Mesenchymal stem cell (in vitro differentiated cells and primary cell): ENCODE results near the gene RAD51B.

Experiments used
- DNase-seq: peaks from one replicate; pipeline ENCODE4 v3.0.0-alpha.2; 2013
- H2AFZ ChIP-seq: one replicate; pipeline ENCODE4 v1.6.1; 2013; ENCODE audit warnings: low read depth, mild to moderate bottlenecking, control low read depth, inconsistent platforms, low read length, moderate library complexity
- H2AK5ac ChIP-seq: 2 replicates; pipeline ENCODE4 v1.6.1; 2013; ENCODE audit warnings: low read length, moderate library complexity, mild to moderate bottlenecking, inconsistent platforms; ENCODE audit not compliant: severe bottlenecking
- H2BK120ac ChIP-seq: one replicate; pipeline ENCODE4 v1.6.1; 2013; ENCODE audit warnings: low read depth, mild to moderate bottlenecking, inconsistent platforms, low read length, moderate library complexity
- H2BK12ac ChIP-seq, 2 experiments: one replicate each; pipeline ENCODE4 v1.6.1; 2013; ENCODE audit warnings: inconsistent platforms in 2 of 2, low read length in 2 of 2, mild to moderate bottlenecking in 2 of 2, moderate library complexity in 2 of 2, control low read depth in 1 of 2
- H2BK15ac ChIP-seq: one replicate; pipeline ENCODE4 v1.6.1; 2013; ENCODE audit warnings: mild to moderate bottlenecking, low read depth, inconsistent platforms; ENCODE audit not compliant: poor library complexity, severe bottlenecking
- H2BK5ac ChIP-seq: 2 replicates; pipeline ENCODE4 v1.6.1; 2013; ENCODE audit warnings: low read depth, mild to moderate bottlenecking, low read length, control low read depth, inconsistent platforms; ENCODE audit not compliant: poor library complexity, severe bottlenecking
- H3K14ac ChIP-seq, 2 experiments: one replicate each; pipeline ENCODE4 v1.6.1; 2013; ENCODE audit warnings: inconsistent platforms in 2 of 2, low read length in 2 of 2, control low read depth in 1 of 2, mild to moderate bottlenecking in 1 of 2, moderate library complexity in 1 of 2
- H3K18ac ChIP-seq, 2 experiments: one replicate each; pipeline ENCODE4 v1.6.1; 2013; ENCODE audit warnings: inconsistent platforms in 2 of 2, low read length in 2 of 2, control low read depth in 1 of 2, low read depth in 1 of 2, mild to moderate bottlenecking in 1 of 2
- H3K23ac ChIP-seq, 2 experiments: one replicate each; pipeline ENCODE4 v1.6.1; 2013; ENCODE audit warnings: inconsistent platforms in 2 of 2, low read length in 2 of 2, mild to moderate bottlenecking in 2 of 2, moderate library complexity in 2 of 2, control low read depth in 1 of 2
- H3K27ac ChIP-seq: 2 replicates; pipeline ENCODE4 v1.5.1; 2013; ENCODE audit warnings: mild to moderate bottlenecking, moderate library complexity, low read length, control low read depth, inconsistent platforms; ENCODE audit not compliant: poor library complexity, severe bottlenecking
- H3K27me3 ChIP-seq, 2 experiments: 2 replicates each; pipeline versions ENCODE4 v1.6.1 to v1.7.0; 2013; ENCODE audit warnings: low read length in 2 of 2, mild to moderate bottlenecking in 2 of 2, moderate library complexity in 2 of 2, control low read depth in 1 of 2, inconsistent platforms in 1 of 2; ENCODE audit not compliant: control insufficient read depth in 1 of 2, insufficient read depth in 1 of 2
- H3K36me3 ChIP-seq, 2 experiments: 2 replicates each; pipeline versions ENCODE4 v1.6.1 to v1.7.0; 2013; ENCODE audit warnings: low read length in 2 of 2, control low read depth in 1 of 2, inconsistent platforms in 1 of 2, low read depth in 1 of 2, mild to moderate bottlenecking in 1 of 2; ENCODE audit not compliant: insufficient read depth in 2 of 2, control insufficient read depth in 1 of 2
- H3K4ac ChIP-seq, 2 experiments: one replicate each; pipeline ENCODE4 v1.6.1; 2013; ENCODE audit warnings: inconsistent platforms in 2 of 2, low read length in 2 of 2, mild to moderate bottlenecking in 2 of 2, moderate library complexity in 2 of 2, control low read depth in 1 of 2, low read depth in 1 of 2
- H3K4me1 ChIP-seq: 2 replicates; pipeline ENCODE4 v1.6.1; 2013; ENCODE audit warnings: low read depth, low read length, control low read depth; ENCODE audit not compliant: control insufficient read depth, insufficient read depth
- H3K4me2 ChIP-seq: 2 replicates; pipeline ENCODE4 v1.6.1; 2013; ENCODE audit warnings: low read length, mild to moderate bottlenecking, inconsistent platforms; ENCODE audit not compliant: poor library complexity, severe bottlenecking
- H3K4me3 ChIP-seq, 2 experiments: 2 replicates each; pipeline versions ENCODE4 v1.5.1 to v1.7.0; 2013; ENCODE audit warnings: low read length in 2 of 2, mild to moderate bottlenecking in 2 of 2, control low read depth in 1 of 2, low read depth in 1 of 2; ENCODE audit not compliant: insufficient read depth in 1 of 2
- H3K79me1 ChIP-seq: replicated peaks from 2 replicates; pipeline ENCODE4 v1.6.1; 2013; ENCODE audit warnings: mild to moderate bottlenecking, control low read depth, low read length, inconsistent platforms; ENCODE audit not compliant: poor library complexity, severe bottlenecking
- H3K9ac ChIP-seq: 2 replicates; pipeline ENCODE4 v1.7.0; 2013; ENCODE audit warnings: mild to moderate bottlenecking, low read length, moderate library complexity
- H3K9me3 ChIP-seq: 2 replicates; pipeline ENCODE4 v1.7.0; 2013; ENCODE audit warnings: mild to moderate bottlenecking, low read length; ENCODE audit not compliant: control insufficient read depth
- H4K8ac ChIP-seq: one replicate; pipeline ENCODE4 v1.6.1; 2013; ENCODE audit warnings: inconsistent platforms, mild to moderate bottlenecking, low read length, moderate library complexity
- H4K91ac ChIP-seq: one replicate; pipeline ENCODE4 v1.6.1; 2013; ENCODE audit warnings: mild to moderate bottlenecking, low read length, inconsistent platforms
- WGBS: methylation state at CpG from one replicate; pipeline ENCODE4 v1.1.7; 2013; ENCODE audit warnings: mixed read lengths; 5-methylcytosine and 5-hydroxymethylcytosine counted together

The RAD51B gene

GRCh38 chr14:67961676-67962075 is 142.1 kb downstream of the RAD51B start:
- Histone ChIP-seq H2BK12ac (no peak overlapping the region), H3K27ac (no peak overlapping the region), H3K4me2 (no peak overlapping the region), H4K91ac (no peak overlapping the region), H3K23ac (no peak overlapping the region), H3K9ac (no peak overlapping the region), H3K79me1 (no peaks in the 10 kb centered on the region), H3K36me3 (no peaks in the 10 kb centered on the region), H3K9me3 (no peaks in the 10 kb centered on the region), H3K18ac (no peak overlapping the region), H2BK15ac (no peak overlapping the region), H3K14ac (no peak overlapping the region), H3K27me3 (no peaks in the 10 kb centered on the region), H3K4me1 (no peaks in the 10 kb centered on the region), H2AK5ac (no peak overlapping the region), H2BK120ac (no peak overlapping the region), H2AFZ (no peak overlapping the region), H4K8ac (no peak overlapping the region), H2BK5ac (no peak overlapping the region), H3K4ac (no peak overlapping the region), H3K4me3 (no peak overlapping the region)
- WGBS = no CpG with 5 or more reads among the region's 2 CpGs
- DNase-seq = no peak

- H3K27me3 ChIP-seq = no peaks in the 10 kb centered on the region
- no peak overlapping the region for H2BK5ac ChIP-seq
- H3K27ac ChIP-seq = no peak overlapping the region
- H3K23ac ChIP-seq = no peak overlapping the region
- 94% methylated on average over 2 of the region's 2 CpGs for WGBS
- no peak overlapping the region for H2AK5ac ChIP-seq
- no peaks in the 10 kb centered on the region for H3K79me1 ChIP-seq
- H3K18ac ChIP-seq = no peak overlapping the region
- H3K9ac ChIP-seq = peak overlapping the region; percentile 95
- no peak overlapping the region for H3K4me2 ChIP-seq
- no peak for DNase-seq
- no peak overlapping the region for H3K4me3 ChIP-seq
- no peaks in the 10 kb centered on the region for H3K4me1 ChIP-seq
- H3K4ac ChIP-seq = no peak overlapping the region
- H3K36me3 ChIP-seq = no peaks in the 10 kb centered on the region
- no peak overlapping the region for H4K8ac ChIP-seq
- H2BK120ac ChIP-seq = no peak overlapping the region
- H2AFZ ChIP-seq = no peak overlapping the region
- no peak overlapping the region for H4K91ac ChIP-seq
- no peaks in the 10 kb centered on the region for H3K9me3 ChIP-seq
- no peak overlapping the region for H3K14ac ChIP-seq
- no peak overlapping the region for H2BK15ac ChIP-seq
- H2BK12ac ChIP-seq = no peak overlapping the region
These were observed 142.7 kb downstream of the RAD51B start for GRCh38 chr14:67962215-67962644.

GRCh38 chr14:67963545-67963944 is 144.0 kb downstream of the RAD51B start:
- H3K4me3 ChIP-seq = peak overlapping the region in 1 of 2 experiments; percentile 68
- no peaks in the 10 kb centered on the region for H3K36me3 ChIP-seq
- H3K4ac ChIP-seq = no peak overlapping the region
- H3K18ac ChIP-seq = no peak overlapping the region
- no peak overlapping the region for H2BK12ac ChIP-seq
- H3K79me1 ChIP-seq = no peaks in the 10 kb centered on the region
- no peak overlapping the region for H2BK15ac ChIP-seq
- no peak for DNase-seq
- no peak overlapping the region for H3K4me2 ChIP-seq
- H2BK120ac ChIP-seq = no peak overlapping the region
- no peak overlapping the region for H3K23ac ChIP-seq
- H2AK5ac ChIP-seq = no peak overlapping the region
- no peak overlapping the region for H2BK5ac ChIP-seq
- no CpG with 5 or more reads among the region's 2 CpGs for WGBS
- H2AFZ ChIP-seq = no peak overlapping the region
- no peaks in the 10 kb centered on the region for H3K9me3 ChIP-seq
- H3K14ac ChIP-seq = no peak overlapping the region
- H3K9ac ChIP-seq = peak overlapping the region; percentile 95
- no peak overlapping the region for H3K27ac ChIP-seq
- H3K4me1 ChIP-seq = no peaks in the 10 kb centered on the region
- no peaks in the 10 kb centered on the region for H3K27me3 ChIP-seq
- H4K8ac ChIP-seq = no peak overlapping the region
- H4K91ac ChIP-seq = no peak overlapping the region

GRCh38 chr14:67963960-67964812 is 144.6 kb downstream of the RAD51B start:
- Histone ChIP-seq H4K8ac (no peak overlapping the region), H2BK120ac (no peak overlapping the region), H3K27me3 (no peaks in the 10 kb centered on the region), H3K36me3 (no peaks in the 10 kb centered on the region), H2BK15ac (no peak overlapping the region), H2BK12ac (no peak overlapping the region), H2AFZ (no peak overlapping the region), H3K4me1 (no peaks in the 10 kb centered on the region), H3K4me3 (peak overlapping the region in 1 of 2 experiments; percentile 68), H3K4me2 (no peak overlapping the region), H3K14ac (no peak overlapping the region), H3K9ac (peak overlapping the region; percentile 95), H3K79me1 (no peaks in the 10 kb centered on the region), H3K23ac (no peak overlapping the region), H2BK5ac (no peak overlapping the region), H2AK5ac (no peak overlapping the region), H4K91ac (no peak overlapping the region), H3K18ac (no peak overlapping the region), H3K4ac (no peak overlapping the region), H3K27ac (no peak overlapping the region), H3K9me3 (no peaks in the 10 kb centered on the region)
- peak; percentile 61 for DNase-seq
- 89% methylated on average over 4 of the region's 6 CpGs for WGBS
